D721Med (cell line): Measurements from ENCODE around the gene EPN3.

Experiments
- DNase-seq: peaks from one replicate; pipeline ENCODE4 v3.0.0; 2011; ENCODE audit warnings: low spot score; ENCODE audit not compliant: insufficient read length
- FAIRE-seq: peaks from 2 replicates; lab custom pipeline; 2011; peaks lifted over from hg19 to GRCh38; lab: Jason Lieb, UNC
- CTCF ChIP-seq: IDR thresholded peaks from 2 replicates; pipeline ENCODE4 v1.5.1; 2012; ENCODE audit warnings: mild to moderate bottlenecking, control low read depth; ENCODE audit not compliant: insufficient read depth; ENCODE audit errors: missing control alignments

EPN3 gene

GRCh38 chr17:50534222-50534978 is 1.9 kb downstream of the EPN3 start:
- TF ChIP-seq CTCF = no peak
- DNase-seq = no peak
- FAIRE-seq = no peak

GRCh38 chr17:50534979-50535326 is 2.4 kb downstream of the EPN3 start:
- DNase-seq = no peak
- no peak for FAIRE-seq
- no peak for TF ChIP-seq CTCF

GRCh38 chr17:50535407-50535806 is 2.9 kb downstream of the EPN3 start:
- DNase-seq = no peak
- no peak for FAIRE-seq

GRCh38 chr17:50536683-50537646 is 4.4 kb downstream of the EPN3 start:
- DNase-seq (no peak), FAIRE-seq (no peak)
- no peak for TF ChIP-seq CTCF

More at GRCh38 chr17:50535407-50535806, 2.9 kb downstream of the EPN3 start:
- no peak for TF ChIP-seq CTCF

- no peak for DNase-seq
- no peak for FAIRE-seq
- no peak for TF ChIP-seq CTCF
These were observed 5.4 kb downstream of the EPN3 start for GRCh38 chr17:50537721-50538548.

- DNase-seq = no peak
- no peak for FAIRE-seq
- no peak for TF ChIP-seq CTCF
These were observed 6.2 kb downstream of the EPN3 start for GRCh38 chr17:50538549-50539410.
